ENCODE results near the gene RBM33. TPM values are rescaled to one million over a fixed set of nuclear protein-coding genes. Genes with fewer than 3 reads are reported as not detected.
A peak's percentile ranks its signal among the peaks of the same experiment; 100 is the strongest.

Gene RBM33
- total RNA-seq, 2 donors from 2014 or later, result 82.3 to 128 TPM

DNA sequence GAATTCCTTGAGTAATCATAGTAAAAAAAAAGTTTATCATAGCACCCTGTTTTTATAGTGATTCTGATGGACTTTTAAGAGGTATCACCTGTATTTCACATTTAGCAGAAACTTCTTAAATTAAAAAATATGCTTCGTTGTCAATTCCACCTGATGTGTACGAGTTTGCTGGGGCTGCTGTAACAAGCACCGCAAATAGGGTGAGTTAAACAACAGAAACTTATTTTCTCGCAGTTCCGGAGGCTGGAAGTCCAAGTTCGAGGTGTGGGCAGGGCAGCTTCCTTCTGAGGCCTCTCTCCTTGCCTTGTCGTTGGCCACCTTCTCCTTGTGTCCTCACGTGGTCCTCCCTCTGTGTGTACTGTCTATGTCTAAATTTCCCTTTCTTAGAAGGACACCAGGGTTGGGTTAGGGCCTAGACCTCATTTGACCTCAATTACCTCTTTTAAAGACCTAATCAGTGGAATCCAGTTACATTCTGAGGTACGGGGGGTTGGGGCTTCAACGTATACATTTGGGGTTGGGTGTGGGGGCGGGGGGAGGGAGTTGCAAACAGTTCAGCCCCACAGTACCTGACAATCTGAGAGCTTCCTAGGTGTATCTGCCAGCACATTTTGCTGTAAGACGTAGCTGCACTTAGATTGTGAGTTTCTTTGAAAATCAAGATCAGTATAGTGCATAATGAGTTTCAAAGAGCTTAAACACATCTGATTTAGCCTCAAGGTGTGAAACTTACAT lies 72.7 kb downstream of the RBM33 start:
- Mint-ChIP-seq H3K4me1 (ENCODE audit: low read depth in 2 of 2) (peaks cover 40 to 47% of the 10 kb centered on the region in 2 donors), H3K36me3 (no peaks in the 10 kb centered on the region)

GRCh38 chr7:155721056-155721455 lies 76.6 kb downstream of the RBM33 start:
- Mint-ChIP-seq H3K4me3 (no peak overlapping the region), H3K36me3 (no peaks in the 10 kb centered on the region), H3K9me3 (no peaks in the 10 kb centered on the region), H3K4me1 (ENCODE audit: low read depth in 2 of 2) (peaks cover 23 to 26% of the 10 kb centered on the region in 2 donors), H3K27ac (peak overlapping the region; percentile 8 to 81), H3K27me3 (no peaks in the 10 kb centered on the region)
- no peak for DNase-seq (ENCODE audit: low spot score)
- ATAC-seq, result peak in 1 of 2 donors; percentile 53

More for the DNA sequence above, 72.7 kb downstream of the RBM33 start:
- ATAC-seq (no peak), DNase-seq (ENCODE audit: low spot score) (no peak)
- Mint-ChIP-seq H3K4me3 (no peak overlapping the region), H3K27ac (no peak overlapping the region), H3K27me3 (no peaks in the 10 kb centered on the region), H3K9me3 (no peaks in the 10 kb centered on the region)

DNA sequence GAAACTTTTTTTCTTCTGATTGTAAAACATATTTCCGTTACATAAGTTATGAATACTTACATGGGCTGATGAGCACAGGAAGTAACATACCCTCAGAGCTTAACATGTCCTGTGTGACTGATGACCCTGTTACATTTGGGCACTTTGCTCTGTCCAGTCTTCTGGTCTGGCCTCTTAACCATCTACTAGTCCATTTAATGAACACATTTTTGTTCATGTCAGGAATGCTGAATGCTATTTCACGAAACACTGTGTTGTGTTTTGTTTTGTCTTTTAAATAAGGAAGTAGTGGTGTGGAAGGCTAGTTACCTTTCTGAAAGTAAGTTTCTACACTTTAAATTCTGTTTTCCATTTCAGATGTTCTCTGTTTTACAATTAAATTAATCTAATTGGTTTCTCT lies 77.7 kb downstream of the RBM33 start:
- Mint-ChIP-seq H3K4me3 (peak overlapping the region; percentile 1), H3K36me3 (no peaks in the 10 kb centered on the region), H3K27ac (peak overlapping the region; percentile 15 to 72), H3K27me3 (no peaks in the 10 kb centered on the region), H3K4me1 (ENCODE audit: low read depth in 2 of 2) (peaks cover 23 to 26% of the 10 kb centered on the region in 2 donors), H3K9me3 (no peaks in the 10 kb centered on the region)
- peak in 1 of 2 donors; percentile 59 for ATAC-seq
- DNase-seq (ENCODE audit: low spot score), result no peak

- DNase-seq (ENCODE audit: low spot score) (no peak), ATAC-seq (no peak)
- H3K9me3 Mint-ChIP-seq, result no peaks in the 10 kb centered on the region
- H3K27ac Mint-ChIP-seq, result no peak overlapping the region
- no peak overlapping the region for H3K4me3 Mint-ChIP-seq
- peaks cover 23 to 26% of the 10 kb centered on the region in 2 donors for H3K4me1 Mint-ChIP-seq (ENCODE audit: low read depth in 2 of 2)
- H3K27me3 Mint-ChIP-seq, result no peaks in the 10 kb centered on the region
- H3K36me3 Mint-ChIP-seq, result no peaks in the 10 kb centered on the region
These were observed 78.5 kb downstream of the RBM33 start for GRCh38 chr7:155722936-155723335.

- DNase-seq (ENCODE audit: low spot score), result no peak
- no peak overlapping the region for H3K27ac Mint-ChIP-seq
- peaks cover 5% of the 10 kb centered on the region for H3K36me3 Mint-ChIP-seq
- H3K27me3 Mint-ChIP-seq, result no peaks in the 10 kb centered on the region
- no peak overlapping the region for H3K4me3 Mint-ChIP-seq
- no peak for ATAC-seq
- H3K9me3 Mint-ChIP-seq, result no peaks in the 10 kb centered on the region
- H3K4me1 Mint-ChIP-seq (ENCODE audit: low read depth in 2 of 2), result peaks cover 23 to 28% of the 10 kb centered on the region in 2 donors
These were observed 80.0 kb downstream of the RBM33 start for GRCh38 chr7:155724327-155725005.

- no peaks in the 10 kb centered on the region for H3K27me3 Mint-ChIP-seq
- no peak for ATAC-seq
- peaks cover 5% of the 10 kb centered on the region for H3K36me3 Mint-ChIP-seq
- no peak for DNase-seq (ENCODE audit: low spot score)
- H3K4me3 Mint-ChIP-seq, result no peak overlapping the region
- peak overlapping the region in 1 of 2 donors; percentile 71 for H3K27ac Mint-ChIP-seq
- H3K4me1 Mint-ChIP-seq (ENCODE audit: low read depth in 2 of 2), result peaks cover 23 to 30% of the 10 kb centered on the region in 2 donors
- H3K9me3 Mint-ChIP-seq, result no peaks in the 10 kb centered on the region
These were observed 80.5 kb downstream of the RBM33 start for GRCh38 chr7:155725006-155725355.

DNA sequence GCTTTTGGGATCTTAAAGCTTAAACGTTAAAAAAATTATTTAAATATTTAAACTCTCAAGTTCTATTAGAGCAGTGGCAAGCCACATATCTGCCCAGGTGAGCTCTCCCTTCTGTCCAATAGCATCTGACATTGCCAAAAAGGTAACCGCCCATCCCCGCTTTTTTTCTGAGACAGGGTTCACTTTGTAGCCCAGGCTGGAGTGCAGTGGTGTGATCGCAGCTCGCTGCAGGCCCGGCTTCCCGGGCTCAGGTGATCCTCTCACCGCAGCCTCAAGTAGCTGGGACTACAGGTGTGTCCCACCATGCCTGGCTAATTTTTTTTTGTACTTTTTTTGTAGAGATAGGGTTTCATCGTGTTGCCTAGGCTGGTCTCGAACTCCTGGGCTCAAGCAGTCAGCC lies 83.2 kb downstream of the RBM33 start:
- no peak for ATAC-seq
- no peaks in the 10 kb centered on the region for H3K9me3 Mint-ChIP-seq
- peaks cover 5% of the 10 kb centered on the region for H3K36me3 Mint-ChIP-seq
- H3K27ac Mint-ChIP-seq, result no peak overlapping the region
- H3K27me3 Mint-ChIP-seq, result no peaks in the 10 kb centered on the region
- H3K4me1 Mint-ChIP-seq (ENCODE audit: low read depth in 2 of 2), result peaks cover 15 to 31% of the 10 kb centered on the region in 2 donors
- H3K4me3 Mint-ChIP-seq, result no peak overlapping the region
- DNase-seq (ENCODE audit: low spot score), result no peak

DNA sequence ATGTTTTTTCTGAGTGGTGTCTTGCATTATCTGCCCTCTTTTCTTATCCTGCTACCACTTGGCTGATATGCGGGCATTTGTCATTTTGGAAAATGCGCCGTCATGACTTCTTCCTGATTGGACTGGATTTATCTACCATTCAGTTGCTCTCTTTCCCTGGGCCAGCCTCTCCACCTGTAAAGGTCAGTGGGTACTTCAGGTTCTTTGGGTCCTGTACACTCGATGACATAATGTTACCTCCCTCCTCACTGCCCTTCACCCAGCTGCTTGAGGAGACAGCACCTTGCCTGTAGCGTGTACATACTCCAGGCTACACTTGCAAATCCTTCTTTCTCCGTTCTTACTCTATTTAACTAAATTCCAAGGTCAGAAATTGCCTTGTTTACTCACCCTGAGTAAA lies 83.7 kb downstream of the RBM33 start:
- Mint-ChIP-seq H3K27me3 (no peaks in the 10 kb centered on the region), H3K27ac (no peak overlapping the region), H3K36me3 (peaks cover 5% of the 10 kb centered on the region), H3K9me3 (no peaks in the 10 kb centered on the region), H3K4me3 (no peak overlapping the region), H3K4me1 (ENCODE audit: low read depth in 2 of 2) (peaks cover 20 to 36% of the 10 kb centered on the region in 2 donors)
- ATAC-seq (no peak), DNase-seq (ENCODE audit: low spot score) (no peak)

- Mint-ChIP-seq H3K4me3 (no peak overlapping the region), H3K4me1 (ENCODE audit: low read depth in 2 of 2) (peaks cover 29 to 41% of the 10 kb centered on the region in 2 donors), H3K27me3 (no peaks in the 10 kb centered on the region), H3K9me3 (no peaks in the 10 kb centered on the region), H3K27ac (peak overlapping the region; percentile 23 to 65), H3K36me3 (peaks cover 5% of the 10 kb centered on the region)
- ATAC-seq (no peak), DNase-seq (ENCODE audit: low spot score) (no peak)
These were observed 85.4 kb downstream of the RBM33 start for GRCh38 chr7:155729847-155730246.

GRCh38 chr7:155731380-155731779 lies 86.9 kb downstream of the RBM33 start:
- no peaks in the 10 kb centered on the region for H3K9me3 Mint-ChIP-seq
- peaks cover 36 to 43% of the 10 kb centered on the region in 2 donors for H3K4me1 Mint-ChIP-seq (ENCODE audit: low read depth in 2 of 2)
- no peaks in the 10 kb centered on the region for H3K27me3 Mint-ChIP-seq
- H3K36me3 Mint-ChIP-seq, result peaks cover 5% of the 10 kb centered on the region
- H3K27ac Mint-ChIP-seq, result peak overlapping the region in 1 of 2 donors; percentile 22
- no peak overlapping the region for H3K4me3 Mint-ChIP-seq
- ATAC-seq, result no peak
- DNase-seq (ENCODE audit: low spot score), result no peak

- Mint-ChIP-seq H3K4me1 (ENCODE audit: low read depth in 2 of 2) (peaks cover 36 to 43% of the 10 kb centered on the region in 2 donors), H3K36me3 (peaks cover 5% of the 10 kb centered on the region), H3K27ac (peak overlapping the region in 1 of 2 donors; percentile 22), H3K27me3 (no peaks in the 10 kb centered on the region), H3K9me3 (no peaks in the 10 kb centered on the region), H3K4me3 (no peak overlapping the region)
- ATAC-seq, result no peak
- no peak for DNase-seq (ENCODE audit: low spot score)
These were observed 87.4 kb downstream of the RBM33 start for GRCh38 chr7:155731871-155732270.

DNA sequence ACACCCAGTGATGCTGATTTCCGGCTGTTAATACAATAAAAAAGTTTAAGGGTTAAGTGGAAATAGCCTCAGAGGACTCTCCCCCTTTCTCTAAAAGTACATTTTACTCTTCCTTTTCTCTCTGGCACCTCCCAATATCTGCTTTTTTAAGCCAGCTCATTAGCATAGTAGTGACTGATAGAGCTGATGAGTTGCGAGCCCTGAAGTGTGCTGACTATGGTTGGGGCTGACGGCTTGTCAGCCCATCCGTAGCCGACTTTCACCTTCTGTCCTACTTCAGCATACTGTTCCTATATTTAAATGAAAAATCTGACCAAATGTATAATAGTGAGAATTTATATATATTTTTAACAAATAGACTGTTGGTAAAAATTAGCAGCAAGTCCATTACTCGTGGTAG lies 87.8 kb downstream of the RBM33 start:
- Mint-ChIP-seq H3K27ac (peak overlapping the region; percentile 26 to 60), H3K4me1 (ENCODE audit: low read depth in 2 of 2) (peaks cover 36 to 43% of the 10 kb centered on the region in 2 donors), H3K9me3 (no peaks in the 10 kb centered on the region), H3K4me3 (no peak overlapping the region), H3K27me3 (no peaks in the 10 kb centered on the region), H3K36me3 (peaks cover 5% of the 10 kb centered on the region)
- DNase-seq (ENCODE audit: low spot score) (no peak), ATAC-seq (no peak)

DNA sequence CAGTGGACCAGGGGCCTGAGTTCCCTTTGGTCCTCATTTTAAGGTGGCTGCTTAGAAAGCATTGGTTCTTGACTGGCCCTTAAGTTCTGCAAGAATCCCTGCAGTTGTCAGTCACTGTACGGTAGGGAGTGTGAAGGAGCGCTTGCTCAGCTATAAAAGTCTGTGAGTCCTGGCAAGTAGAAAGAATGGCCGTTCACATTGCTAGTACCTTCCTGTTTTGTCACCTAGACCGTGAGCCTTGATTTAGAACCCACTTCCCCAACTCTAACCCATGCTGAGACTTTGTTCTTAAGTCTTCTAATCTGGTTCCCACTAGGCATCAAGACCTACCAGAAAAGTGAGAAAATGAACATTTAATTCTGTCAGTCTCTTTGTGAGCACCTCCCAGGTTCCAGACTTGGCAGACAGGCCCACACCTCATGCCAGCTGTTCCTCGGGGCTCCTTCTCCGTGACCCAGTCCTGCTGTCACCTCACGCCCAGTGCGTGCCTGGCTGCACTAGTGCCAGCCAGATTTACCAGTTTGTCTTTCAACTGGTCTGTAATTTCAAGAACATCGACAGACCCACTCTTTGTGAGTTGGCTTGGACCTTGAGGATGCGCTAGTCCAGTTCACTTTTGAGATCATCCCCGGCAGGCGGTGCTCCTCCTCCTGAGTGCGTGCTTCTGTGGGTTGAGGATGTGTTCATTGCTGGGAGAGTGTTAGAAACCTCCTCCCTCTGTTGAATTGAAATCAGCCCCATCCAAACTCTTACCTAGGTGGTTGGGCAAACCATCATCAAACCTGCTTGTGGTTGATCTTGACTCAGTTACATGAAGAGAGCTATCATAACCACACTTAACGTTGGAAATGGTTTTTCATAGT lies 89.4 kb downstream of the RBM33 start:
- H3K4me1 Mint-ChIP-seq (ENCODE audit: low read depth in 2 of 2), result peaks cover 38 to 39% of the 10 kb centered on the region in 2 donors
- H3K9me3 Mint-ChIP-seq, result no peaks in the 10 kb centered on the region
- no peak overlapping the region for H3K4me3 Mint-ChIP-seq
- no peak for DNase-seq (ENCODE audit: low spot score)
- H3K27ac Mint-ChIP-seq, result peak overlapping the region in 1 of 2 donors; percentile 26
- no peak for ATAC-seq
- peaks cover 3% of the 10 kb centered on the region for H3K36me3 Mint-ChIP-seq
- H3K27me3 Mint-ChIP-seq, result no peaks in the 10 kb centered on the region

DNA sequence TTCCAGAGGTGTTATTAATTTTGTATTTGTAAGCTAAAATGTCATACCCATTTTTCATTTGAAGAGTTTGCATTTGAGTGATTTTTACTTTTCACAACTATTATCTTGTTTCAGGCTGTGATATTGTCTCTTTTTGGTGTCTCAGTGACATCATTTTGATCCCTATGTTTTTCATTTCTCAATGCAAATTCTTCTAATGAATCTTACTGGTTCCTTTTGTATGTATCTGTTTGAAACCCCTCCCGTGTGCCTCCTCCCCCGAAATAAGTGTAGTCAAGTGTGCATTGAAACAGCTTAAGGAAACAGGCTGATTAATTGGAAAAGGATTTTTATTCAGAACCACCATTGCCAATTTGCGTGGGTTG lies 90.0 kb downstream of the RBM33 start:
- H3K27ac Mint-ChIP-seq, result no peak overlapping the region
- no peaks in the 10 kb centered on the region for H3K9me3 Mint-ChIP-seq
- no peaks in the 10 kb centered on the region for H3K27me3 Mint-ChIP-seq
- no peak overlapping the region for H3K4me3 Mint-ChIP-seq
- DNase-seq (ENCODE audit: low spot score) (no peak), ATAC-seq (no peak)
- H3K36me3 Mint-ChIP-seq, result peaks cover 9% of the 10 kb centered on the region
- H3K4me1 Mint-ChIP-seq (ENCODE audit: low read depth in 2 of 2), result peaks cover 40 to 41% of the 10 kb centered on the region in 2 donors
